Measurements from ENCODE around the gene DPYD. TPM values are rescaled to one million over a fixed set of nuclear protein-coding genes. Genes with fewer than 3 reads are reported as not detected.

The DPYD gene
- total RNA-seq, 1 donor from 2014 or later = 5.9 TPM

GRCh38 chr1:97307151-97307550 is 613.7 kb downstream of the DPYD start:
- Mint-ChIP-seq H3K4me3 (no peak overlapping the region), H3K36me3 (ENCODE audit: low read depth) (no peaks in the 10 kb centered on the region), H3K27ac (ENCODE audit: unreplicated experiment) (no peak overlapping the region), H3K27me3 (ENCODE audit: low read depth) (no peaks in the 10 kb centered on the region), H3K4me1 (peaks cover 4% of the 10 kb centered on the region), H3K9me3 (peaks cover 3% of the 10 kb centered on the region)
- no peak for TF ChIP-seq CTCF (conservative IDR thresholded peaks at IDR 0.05)
- no peak for DNase-seq (ENCODE audit: low read depth, low spot score)

- no peaks in the 10 kb centered on the region for H3K27me3 Mint-ChIP-seq (ENCODE audit: low read depth)
- H3K4me3 Mint-ChIP-seq = no peak overlapping the region
- H3K9me3 Mint-ChIP-seq = no peaks in the 10 kb centered on the region
- H3K36me3 Mint-ChIP-seq (ENCODE audit: low read depth) = no peaks in the 10 kb centered on the region
- H3K27ac Mint-ChIP-seq (ENCODE audit: unreplicated experiment) = no peak overlapping the region
- no peak for TF ChIP-seq CTCF (conservative IDR thresholded peaks at IDR 0.05)
- H3K4me1 Mint-ChIP-seq = peaks cover 4% of the 10 kb centered on the region
- no peak for DNase-seq (ENCODE audit: low read depth, low spot score)
These were observed 614.3 kb downstream of the DPYD start for GRCh38 chr1:97306504-97306903.

GRCh38 chr1:97304366-97304765 is 616.5 kb downstream of the DPYD start:
- Mint-ChIP-seq H3K36me3 (ENCODE audit: low read depth) (no peaks in the 10 kb centered on the region), H3K27me3 (ENCODE audit: low read depth) (no peaks in the 10 kb centered on the region), H3K4me3 (no peak overlapping the region), H3K27ac (ENCODE audit: unreplicated experiment) (no peak overlapping the region), H3K4me1 (peaks cover 4% of the 10 kb centered on the region), H3K9me3 (no peaks in the 10 kb centered on the region)
- no peak for DNase-seq (ENCODE audit: low read depth, low spot score)
- no peak for TF ChIP-seq CTCF (conservative IDR thresholded peaks at IDR 0.05)

GRCh38 chr1:97298966-97299365 is 621.9 kb downstream of the DPYD start:
- TF ChIP-seq CTCF (conservative IDR thresholded peaks at IDR 0.05) = no peak
- DNase-seq (ENCODE audit: low read depth, low spot score) = no peak
- H3K9me3 Mint-ChIP-seq = no peaks in the 10 kb centered on the region
- no peaks in the 10 kb centered on the region for H3K36me3 Mint-ChIP-seq (ENCODE audit: low read depth)
- no peak overlapping the region for H3K27ac Mint-ChIP-seq (ENCODE audit: unreplicated experiment)
- H3K4me3 Mint-ChIP-seq = no peak overlapping the region
- H3K27me3 Mint-ChIP-seq (ENCODE audit: low read depth) = no peaks in the 10 kb centered on the region
- no peaks in the 10 kb centered on the region for H3K4me1 Mint-ChIP-seq

- no peak for TF ChIP-seq CTCF (conservative IDR thresholded peaks at IDR 0.05)
- H3K36me3 Mint-ChIP-seq (ENCODE audit: low read depth) = no peaks in the 10 kb centered on the region
- no peak for DNase-seq (ENCODE audit: low read depth, low spot score)
- H3K4me3 Mint-ChIP-seq = no peak overlapping the region
- no peaks in the 10 kb centered on the region for H3K9me3 Mint-ChIP-seq
- no peak overlapping the region for H3K27ac Mint-ChIP-seq (ENCODE audit: unreplicated experiment)
- no peaks in the 10 kb centered on the region for H3K4me1 Mint-ChIP-seq
- no peaks in the 10 kb centered on the region for H3K27me3 Mint-ChIP-seq (ENCODE audit: low read depth)
These were observed 623.2 kb downstream of the DPYD start for GRCh38 chr1:97297611-97298010.

- H3K4me1 Mint-ChIP-seq = no peaks in the 10 kb centered on the region
These were observed 638.9 kb downstream of the DPYD start for GRCh38 chr1:97281962-97282361.

More at GRCh38 chr1:97281962-97282361, 638.9 kb downstream of the DPYD start:
- no peaks in the 10 kb centered on the region for H3K27me3 Mint-ChIP-seq (ENCODE audit: low read depth)
- H3K9me3 Mint-ChIP-seq = peaks cover 6% of the 10 kb centered on the region
- peaks cover 5% of the 10 kb centered on the region for H3K36me3 Mint-ChIP-seq (ENCODE audit: low read depth)
- no peak for TF ChIP-seq CTCF (conservative IDR thresholded peaks at IDR 0.05)
- H3K4me3 Mint-ChIP-seq = no peak overlapping the region
- DNase-seq (ENCODE audit: low read depth, low spot score) = no peak
- H3K27ac Mint-ChIP-seq (ENCODE audit: unreplicated experiment) = no peak overlapping the region
